Kidney epithelial cell (primary cell): Measurements from ENCODE around the gene JPH3. TPM values are rescaled to one million over a fixed set of nuclear protein-coding genes. Genes with fewer than 3 reads are reported as not detected.

Experiments used
- DNase-seq: peaks from one replicate; pipeline ENCODE4 v3.0.0-alpha.2; 2010; ENCODE audit warnings: low read depth
- H3K27me3 ChIP-seq: 2 replicates; pipeline ENCODE4 v1.6.0; 2011; ENCODE audit warnings: low read length; ENCODE audit not compliant: control insufficient read depth, insufficient read depth
- H3K36me3 ChIP-seq: 2 replicates; pipeline ENCODE4 v1.5.1; 2011; ENCODE audit warnings: low read length; ENCODE audit not compliant: control insufficient read depth, insufficient read depth
- H3K4me3 ChIP-seq: 2 replicates; pipeline ENCODE4 v1.5.1; 2011; ENCODE audit warnings: low read depth, mild to moderate bottlenecking, control low read depth, low read length
- CTCF ChIP-seq: IDR thresholded peaks from 2 replicates; pipeline ENCODE4 v1.5.1; 2011; ENCODE audit warnings: mild to moderate bottlenecking, moderate library complexity, low read length, control low read depth, inconsistent platforms; ENCODE audit not compliant: insufficient read depth, poor library complexity, severe bottlenecking
- total RNA-seq: library from RNA; depleted of rRNA; stranded (reverse); fragments of >200 nt; gene quantifications from 2 replicates; pipeline ENCODE4 v1.2.3, GENCODE V29; 2015

Gene JPH3
- total RNA-seq, 1 donor from 2014 or later = 2.1 TPM

- DNase-seq = no peak
- no peak overlapping the region for H3K4me3 ChIP-seq
- TF ChIP-seq CTCF = no peak
- H3K27me3 ChIP-seq = no peaks in the 10 kb centered on the region
- H3K36me3 ChIP-seq = no peaks in the 10 kb centered on the region
Observed at GRCh38 chr16:87709677-87710076, 107.4 kb downstream of the JPH3 start.

GRCh38 chr16:87710887-87711286 lies 108.6 kb downstream of the JPH3 start:
- H3K36me3 ChIP-seq = no peaks in the 10 kb centered on the region

GRCh38 chr16:87712184-87712762 lies 110.0 kb downstream of the JPH3 start:
- DNase-seq = no peak
- Histone ChIP-seq H3K36me3 (no peaks in the 10 kb centered on the region), H3K27me3 (no peaks in the 10 kb centered on the region), H3K4me3 (no peak overlapping the region)
- TF ChIP-seq CTCF = no peak

More at GRCh38 chr16:87710887-87711286, 108.6 kb downstream of the JPH3 start:
- no peaks in the 10 kb centered on the region for H3K27me3 ChIP-seq
- no peak overlapping the region for H3K4me3 ChIP-seq
- DNase-seq = no peak
- TF ChIP-seq CTCF = no peak

GRCh38 chr16:87713451-87714229 lies 111.3 kb downstream of the JPH3 start:
- no peak overlapping the region for H3K4me3 ChIP-seq
- TF ChIP-seq CTCF = no peak
- no peak for DNase-seq
- no peaks in the 10 kb centered on the region for H3K36me3 ChIP-seq
- H3K27me3 ChIP-seq = no peaks in the 10 kb centered on the region

GRCh38 chr16:87715231-87715630 lies 112.9 kb downstream of the JPH3 start:
- Histone ChIP-seq H3K36me3 (no peaks in the 10 kb centered on the region), H3K4me3 (no peak overlapping the region), H3K27me3 (no peaks in the 10 kb centered on the region)
- no peak for DNase-seq
- TF ChIP-seq CTCF = no peak
